Thoracic aorta (tissue), 2 donors: ENCODE measurements around the gene TGFBR2. TPM values are rescaled to one million over a fixed set of nuclear protein-coding genes. Genes with fewer than 3 reads are reported as not detected.

ENCODE experiments used
- ATAC-seq: fragments of 150-250 bp; one replicate; pipeline ENCODE4 v1.8.0; 2017; ENCODE audit warnings: low read depth; ENCODE audit not compliant: insufficient number of reproducible peaks, low FRiP score
- DNase-seq: peaks from one replicate; pipeline ENCODE4 v3.0.0-alpha.2; 2020; ENCODE audit warnings: low spot score
- H3K27ac ChIP-seq, 2 donors: fragments of 200-600 bp; sonication (generic); 1 replicate in 1 of 2; 2 replicates in 1 of 2; pipeline ENCODE4 v1.5.1; 2016; ENCODE audit warnings: mild to moderate bottlenecking in 2 of 2, moderate library complexity in 2 of 2
- H3K27me3 ChIP-seq: fragments of 200-600 bp; sonication (generic); replicated peaks from 2 replicates; pipeline ENCODE4 v1.6.0; 2016; ENCODE audit warnings: mild to moderate bottlenecking; ENCODE audit not compliant: insufficient read depth
- H3K36me3 ChIP-seq: fragments of 200-600 bp; sonication (generic); one replicate; pipeline ENCODE4 v1.5.1; 2016
- H3K4me1 ChIP-seq, 2 donors: fragments of 200-600 bp; sonication (generic); 1 replicate in 1 of 2; 2 replicates in 1 of 2; pipeline versions ENCODE4 v1.5.1 to v1.6.0; 2016; ENCODE audit warnings: low read depth in 2 of 2, mild to moderate bottlenecking in 1 of 2; ENCODE audit not compliant: control insufficient read depth in 1 of 2
- H3K4me3 ChIP-seq: fragments of 200-600 bp; sonication (generic); 2 replicates; pipeline ENCODE4 v1.5.1; 2016; ENCODE audit warnings: mild to moderate bottlenecking
- H3K9me3 ChIP-seq: fragments of 200-600 bp; sonication (generic); 2 replicates; pipeline ENCODE4 v1.5.1; 2016
- CTCF ChIP-seq: fragments of 200-600 bp; sonication (generic); IDR thresholded peaks from one replicate; pipeline ENCODE4 v1.5.1; 2019; ENCODE audit warnings: antibody characterized with exemption
- total RNA-seq, 2 donors: library from RNA; depleted of rRNA; stranded (reverse); fragments of >200 nt; gene quantifications; one replicate each; pipeline versions ENCODE4 v1.1.0 to v1.2.3, GENCODE V29; 2016

TGFBR2 gene
- total RNA-seq, 2 donors from 2014 or later: 250 to 355 TPM

GRCh38 chr3:30691249-30691880 is 85.0 kb downstream of the TGFBR2 start:
- H3K27me3 ChIP-seq: no peaks in the 10 kb centered on the region
- no peak overlapping the region for H3K4me3 ChIP-seq
- ATAC-seq (no peak), DNase-seq (no peak)
- H3K27ac ChIP-seq: peak overlapping the region; percentile 49 to 61
- H3K9me3 ChIP-seq: no peaks in the 10 kb centered on the region
- peaks cover 29 to 80% of the 10 kb centered on the region in 2 donors for H3K4me1 ChIP-seq
- H3K36me3 ChIP-seq: peaks cover 12% of the 10 kb centered on the region
- no peak for TF ChIP-seq CTCF

- Histone ChIP-seq H3K9me3 (no peaks in the 10 kb centered on the region), H3K4me1 (peaks cover 26 to 80% of the 10 kb centered on the region in 2 donors), H3K36me3 (peaks cover 12% of the 10 kb centered on the region), H3K27ac (no peak overlapping the region), H3K4me3 (no peak overlapping the region), H3K27me3 (no peaks in the 10 kb centered on the region)
- DNase-seq (no peak), ATAC-seq (no peak)
- no peak for TF ChIP-seq CTCF
Observed at GRCh38 chr3:30691944-30692343, 85.5 kb downstream of the TGFBR2 start.

GRCh38 chr3:30692498-30693130 is 86.2 kb downstream of the TGFBR2 start:
- Histone ChIP-seq H3K9me3 (no peaks in the 10 kb centered on the region), H3K36me3 (peaks cover 12% of the 10 kb centered on the region), H3K27me3 (no peaks in the 10 kb centered on the region), H3K27ac (no peak overlapping the region), H3K4me3 (no peak overlapping the region), H3K4me1 (peaks cover 26 to 75% of the 10 kb centered on the region in 2 donors)
- no peak for TF ChIP-seq CTCF
- ATAC-seq (no peak), DNase-seq (no peak)

GRCh38 chr3:30693470-30694120 is 87.2 kb downstream of the TGFBR2 start:
- DNase-seq (no peak), ATAC-seq (no peak)
- peak; percentile 82 for TF ChIP-seq CTCF
- no peaks in the 10 kb centered on the region for H3K27me3 ChIP-seq
- peaks cover 20 to 65% of the 10 kb centered on the region in 2 donors for H3K4me1 ChIP-seq
- H3K4me3 ChIP-seq: no peak overlapping the region
- H3K9me3 ChIP-seq: no peaks in the 10 kb centered on the region
- H3K36me3 ChIP-seq: peaks cover 11% of the 10 kb centered on the region
- H3K27ac ChIP-seq: no peak overlapping the region

- DNase-seq (no peak), ATAC-seq (no peak)
- no peak for TF ChIP-seq CTCF
- H3K4me1 ChIP-seq: peaks cover 15 to 60% of the 10 kb centered on the region in 2 donors
- H3K4me3 ChIP-seq: no peak overlapping the region
- no peaks in the 10 kb centered on the region for H3K27me3 ChIP-seq
- no peak overlapping the region for H3K27ac ChIP-seq
- H3K9me3 ChIP-seq: no peaks in the 10 kb centered on the region
- H3K36me3 ChIP-seq: peaks cover 9% of the 10 kb centered on the region
Observed at GRCh38 chr3:30694148-30694547, 87.7 kb downstream of the TGFBR2 start.
